Transverse colon (tissue), 4 donors: Measurements from ENCODE around the gene UBAC2.

Experiments used
- POLR2AphosphoS5 ChIP-seq, 3 donors: sonication (generic); formaldehyde crosslinking; IDR thresholded peaks; one replicate each; pipeline ENCODE4 v1.6.1; 2016; ENCODE audit warnings: antibody characterized with exemption in 3 of 3
- TF ChIP-seq, protein P1 (sequence below), 5 experiments: fragments of 200-600 bp in 3 of 5; fragments of 450-650 bp in 2 of 5; sonication (generic) in 3 of 5; IDR thresholded peaks; 1 replicate in 2 of 5; 2 replicates in 3 of 5; pipeline ENCODE4 v1.5.1; 2016 to 2017; ENCODE audit warnings: antibody characterized with exemption in 5 of 5, inconsistent platforms in 3 of 5, mild to moderate bottlenecking in 2 of 5, moderate library complexity in 1 of 5

DNA sequence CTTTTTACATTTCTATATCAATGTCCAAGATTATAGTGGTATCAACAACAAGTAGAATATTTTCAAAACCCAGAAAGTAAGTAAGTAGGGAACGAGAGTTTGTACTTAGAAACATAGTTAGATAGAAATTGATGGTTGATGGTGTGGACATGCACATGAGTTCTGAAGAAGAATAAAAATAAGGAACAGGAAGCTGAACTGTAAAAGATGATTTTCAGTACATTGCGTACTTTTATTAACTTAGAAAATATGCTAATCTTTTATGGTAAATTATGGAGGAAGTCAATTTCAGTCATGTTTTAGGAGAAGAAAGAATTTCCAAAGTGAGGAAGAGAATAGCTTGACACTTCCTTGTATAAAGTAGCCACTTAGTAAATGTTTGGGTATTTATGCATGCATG lies 69.9 kb downstream of the UBAC2 start:
- no peak for TF ChIP-seq POLR2AphosphoS5 (IDR thresholded peaks at IDR 0.05)
- TF ChIP-seq, protein P1, sequence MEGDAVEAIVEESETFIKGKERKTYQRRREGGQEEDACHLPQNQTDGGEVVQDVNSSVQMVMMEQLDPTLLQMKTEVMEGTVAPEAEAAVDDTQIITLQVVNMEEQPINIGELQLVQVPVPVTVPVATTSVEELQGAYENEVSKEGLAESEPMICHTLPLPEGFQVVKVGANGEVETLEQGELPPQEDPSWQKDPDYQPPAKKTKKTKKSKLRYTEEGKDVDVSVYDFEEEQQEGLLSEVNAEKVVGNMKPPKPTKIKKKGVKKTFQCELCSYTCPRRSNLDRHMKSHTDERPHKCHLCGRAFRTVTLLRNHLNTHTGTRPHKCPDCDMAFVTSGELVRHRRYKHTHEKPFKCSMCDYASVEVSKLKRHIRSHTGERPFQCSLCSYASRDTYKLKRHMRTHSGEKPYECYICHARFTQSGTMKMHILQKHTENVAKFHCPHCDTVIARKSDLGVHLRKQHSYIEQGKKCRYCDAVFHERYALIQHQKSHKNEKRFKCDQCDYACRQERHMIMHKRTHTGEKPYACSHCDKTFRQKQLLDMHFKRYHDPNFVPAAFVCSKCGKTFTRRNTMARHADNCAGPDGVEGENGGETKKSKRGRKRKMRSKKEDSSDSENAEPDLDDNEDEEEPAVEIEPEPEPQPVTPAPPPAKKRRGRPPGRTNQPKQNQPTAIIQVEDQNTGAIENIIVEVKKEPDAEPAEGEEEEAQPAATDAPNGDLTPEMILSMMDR (IDR thresholded peaks at IDR 0.05), result no peak
